GM12875 (cell line): ENCODE measurements around the gene KIF25.

Experiments used
- H3K4me3 ChIP-seq: one replicate; pipeline ENCODE4 v1.5.1; 2011; ENCODE audit warnings: low read depth, low read length, control low read depth
- CTCF ChIP-seq: IDR thresholded peaks from 2 replicates; pipeline ENCODE4 v1.5.1; 2011; ENCODE audit warnings: low read depth, mild to moderate bottlenecking, control low read depth, inconsistent platforms, low read length, moderate library complexity, borderline replicate concordance; ENCODE audit not compliant: insufficient read depth

KIF25 gene

GRCh38 chr6:168061269-168062210 lies 64.1 kb downstream of the KIF25 start:
- TF ChIP-seq CTCF: no peak

GRCh38 chr6:168062346-168063289 lies 65.1 kb downstream of the KIF25 start:
- no peak overlapping the region for H3K4me3 ChIP-seq
- no peak for TF ChIP-seq CTCF

More at GRCh38 chr6:168061269-168062210, 64.1 kb downstream of the KIF25 start:
- no peak overlapping the region for H3K4me3 ChIP-seq

GRCh38 chr6:168063431-168063830 lies 66.0 kb downstream of the KIF25 start:
- no peak for TF ChIP-seq CTCF
- no peak overlapping the region for H3K4me3 ChIP-seq

- no peak for TF ChIP-seq CTCF
- no peak overlapping the region for H3K4me3 ChIP-seq
Measured at GRCh38 chr6:168064226-168064807, 66.8 kb downstream of the KIF25 start.

GRCh38 chr6:168067081-168067759 lies 69.7 kb downstream of the KIF25 start:
- no peak for TF ChIP-seq CTCF
- no peak overlapping the region for H3K4me3 ChIP-seq

GRCh38 chr6:168070804-168071203 lies 73.3 kb downstream of the KIF25 start:
- H3K4me3 ChIP-seq: no peak overlapping the region
- no peak for TF ChIP-seq CTCF
